ENCODE data around the gene CDH4.

The CDH4 gene

DNA sequence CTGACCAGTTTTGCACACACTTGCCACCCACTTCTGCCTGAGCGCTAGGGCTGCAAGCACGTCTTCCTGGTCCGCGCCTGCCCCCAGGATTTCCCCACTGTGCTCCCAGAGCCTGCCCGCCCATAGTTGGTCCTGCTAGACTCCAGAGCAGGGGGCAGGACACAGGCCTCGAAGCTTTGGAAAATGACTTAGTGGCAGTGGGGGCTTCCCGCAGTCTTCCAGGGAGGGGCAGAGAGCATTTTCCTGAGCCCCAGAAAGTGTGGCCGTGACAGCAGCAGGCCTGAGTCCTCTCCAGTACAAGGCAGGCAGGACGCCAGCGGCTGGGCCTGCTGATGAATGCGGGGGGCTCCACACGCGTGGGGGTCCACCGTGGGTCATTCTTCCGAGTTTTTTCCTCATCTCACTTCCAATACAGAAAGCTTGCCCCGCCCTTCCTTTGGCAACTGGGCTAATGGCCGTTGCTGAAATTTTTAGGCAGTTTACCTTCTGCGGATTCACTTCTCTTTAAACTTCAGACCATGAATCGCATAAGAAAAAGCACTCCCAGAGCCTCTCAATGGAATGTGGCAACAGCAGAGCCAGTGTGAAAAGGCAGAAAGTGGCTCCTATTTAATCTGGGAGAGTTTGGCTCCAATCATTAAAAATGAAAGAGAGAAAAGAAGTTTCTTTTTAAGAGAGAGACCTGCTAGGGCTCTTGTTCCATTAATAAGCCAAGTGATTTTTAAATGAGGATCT, 383.8 kb downstream of the CDH4 start:
- TF ChIP-seq ZNF274 (IDR thresholded peaks at IDR 0.05; ENCODE audit: low read depth, low read length), result no peak
- H3K4me3 ChIP-seq (ENCODE audit: low read length), result no peak overlapping the region

- H3K4me3 ChIP-seq (ENCODE audit: low read length), result no peak overlapping the region
- TF ChIP-seq ZNF274 (IDR thresholded peaks at IDR 0.05; ENCODE audit: low read depth, low read length), result no peak
These were observed 384.6 kb downstream of the CDH4 start for GRCh38 chr20:61636531-61637116.

- H3K4me3 ChIP-seq (ENCODE audit: low read length), result no peak overlapping the region
- no peak for TF ChIP-seq ZNF274 (IDR thresholded peaks at IDR 0.05; ENCODE audit: low read depth, low read length)
These were observed 386.9 kb downstream of the CDH4 start for GRCh38 chr20:61638802-61639585.

GRCh38 chr20:61640131-61640870, 388.2 kb downstream of the CDH4 start:
- no peak for TF ChIP-seq ZNF274 (IDR thresholded peaks at IDR 0.05; ENCODE audit: low read depth, low read length)
- H3K4me3 ChIP-seq (ENCODE audit: low read length), result no peak overlapping the region

DNA sequence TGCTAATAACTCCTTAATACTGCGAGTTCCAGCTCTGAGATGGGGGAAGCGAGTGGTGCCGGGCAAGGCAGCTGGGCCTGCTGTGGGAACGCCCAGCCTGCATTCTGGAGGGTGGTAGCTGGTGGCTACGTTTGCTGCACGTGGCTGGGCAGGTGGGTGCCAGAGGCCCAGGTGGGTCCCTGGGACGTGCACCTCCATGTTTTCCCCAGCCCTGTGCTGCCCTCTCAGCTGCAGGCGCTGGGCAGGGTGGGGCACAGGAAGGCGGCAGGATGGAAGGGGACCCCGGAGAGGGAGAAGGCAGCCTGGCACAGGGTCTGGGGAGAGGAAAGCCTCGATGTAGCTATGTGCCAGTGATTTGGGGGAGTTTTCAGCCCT, 388.8 kb downstream of the CDH4 start:
- no peak for TF ChIP-seq ZNF274 (IDR thresholded peaks at IDR 0.05; ENCODE audit: low read depth, low read length)

GRCh38 chr20:61643656-61644377, 391.8 kb downstream of the CDH4 start:
- no peak overlapping the region for H3K4me3 ChIP-seq (ENCODE audit: low read length)
- TF ChIP-seq ZNF274 (IDR thresholded peaks at IDR 0.05; ENCODE audit: low read depth, low read length), result no peak

More for the DNA sequence above, 388.8 kb downstream of the CDH4 start:
- no peak overlapping the region for H3K4me3 ChIP-seq (ENCODE audit: low read length)

- no peak overlapping the region for H3K4me3 ChIP-seq (ENCODE audit: low read length)
- TF ChIP-seq ZNF274 (IDR thresholded peaks at IDR 0.05; ENCODE audit: low read depth, low read length), result no peak
These were observed 392.5 kb downstream of the CDH4 start for GRCh38 chr20:61644378-61645076.

- TF ChIP-seq ZNF274 (IDR thresholded peaks at IDR 0.05; ENCODE audit: low read depth, low read length), result no peak
- H3K4me3 ChIP-seq (ENCODE audit: low read length), result no peak overlapping the region
These were observed 393.7 kb downstream of the CDH4 start for GRCh38 chr20:61645732-61646131.

DNA sequence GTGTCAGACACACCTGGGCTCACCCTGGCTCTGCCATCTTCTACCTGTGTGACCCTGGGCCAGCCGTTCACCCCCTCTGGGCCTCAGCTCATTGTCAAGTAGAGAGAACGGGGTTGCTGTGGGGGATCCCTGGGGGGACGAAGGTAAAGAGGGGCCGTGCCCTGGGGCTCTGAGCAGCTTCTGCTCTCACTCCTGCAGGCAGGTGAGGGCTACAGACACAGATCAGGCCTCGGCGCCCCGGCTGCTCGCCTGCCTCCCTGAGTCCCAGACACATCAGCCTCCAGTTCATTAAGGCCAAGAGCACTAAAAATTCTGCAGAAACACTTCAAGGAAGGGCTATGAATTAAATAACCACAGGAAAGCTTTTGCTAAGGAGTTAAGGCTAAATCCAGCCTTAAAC, 394.4 kb downstream of the CDH4 start:
- H3K4me3 ChIP-seq (ENCODE audit: low read length), result no peak overlapping the region

DNA sequence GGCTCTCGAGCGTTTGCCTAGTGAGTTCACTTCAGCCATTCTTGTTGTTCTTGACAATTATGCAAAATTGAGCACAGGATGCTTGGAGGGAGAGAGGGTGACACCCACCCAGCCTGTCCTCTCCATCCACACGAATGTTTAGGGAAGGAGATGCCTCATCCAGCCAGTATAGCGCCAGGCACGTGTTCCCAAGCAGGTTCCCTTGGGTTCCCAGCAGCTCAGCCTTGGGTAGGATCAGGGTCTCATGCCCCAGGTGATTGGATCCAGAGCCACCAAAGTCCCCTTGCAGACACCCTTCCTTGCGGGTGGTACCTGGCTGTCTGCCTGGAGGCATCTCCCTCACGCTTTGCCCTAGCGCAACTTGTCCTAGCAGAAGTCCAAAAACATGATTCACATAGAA, 394.9 kb downstream of the CDH4 start:
- no peak for TF ChIP-seq ZNF274 (IDR thresholded peaks at IDR 0.05; ENCODE audit: low read depth, low read length)
- H3K4me3 ChIP-seq (ENCODE audit: low read length), result no peak overlapping the region

More for the DNA sequence above, 394.4 kb downstream of the CDH4 start:
- TF ChIP-seq ZNF274 (IDR thresholded peaks at IDR 0.05; ENCODE audit: low read depth, low read length), result no peak

GRCh38 chr20:61647702-61648101, 395.6 kb downstream of the CDH4 start:
- TF ChIP-seq ZNF274 (IDR thresholded peaks at IDR 0.05; ENCODE audit: low read depth, low read length), result no peak

DNA sequence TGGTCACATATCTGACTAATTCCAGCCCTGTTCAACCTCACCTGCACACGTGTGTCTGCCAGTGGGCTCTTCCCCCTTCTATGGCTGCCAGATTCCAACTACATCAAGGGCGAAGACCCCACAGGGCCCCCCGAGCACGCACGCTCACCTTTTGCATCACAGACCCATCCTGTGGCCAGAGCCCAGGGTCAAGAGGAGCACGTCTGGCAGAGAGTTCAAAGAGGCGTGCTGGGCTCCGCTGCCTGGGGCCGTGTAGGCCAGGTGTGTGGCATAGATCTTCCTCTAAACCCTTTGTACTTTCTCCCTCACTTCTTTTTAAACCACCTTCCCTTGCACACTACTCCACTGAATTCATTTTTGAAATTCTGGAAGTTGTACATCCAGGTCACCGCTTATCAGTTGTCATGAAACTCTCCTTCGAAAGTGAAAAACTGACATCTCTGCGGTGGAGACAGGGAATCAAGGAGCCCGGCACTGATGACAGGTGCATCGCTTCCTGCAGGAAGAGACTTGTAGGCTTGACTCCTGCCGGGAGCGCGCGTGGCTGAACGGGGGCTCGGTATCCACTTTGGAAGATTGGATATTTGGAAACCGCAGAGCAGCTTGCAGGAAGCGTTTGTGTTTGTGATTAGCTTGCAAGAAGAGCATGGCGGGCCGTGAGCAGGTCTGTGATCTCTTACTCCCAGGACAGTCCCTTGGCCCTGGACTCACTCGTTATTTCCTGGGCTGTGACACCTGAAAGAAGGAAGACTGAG, 397.2 kb downstream of the CDH4 start:
- TF ChIP-seq ZNF274 (IDR thresholded peaks at IDR 0.05; ENCODE audit: low read depth, low read length), result no peak
- no peak overlapping the region for H3K4me3 ChIP-seq (ENCODE audit: low read length)

More at GRCh38 chr20:61647702-61648101, 395.6 kb downstream of the CDH4 start:
- H3K4me3 ChIP-seq (ENCODE audit: low read length), result no peak overlapping the region

Data from GM08714 (cell line).